Astrocyte (in vitro differentiated cells and primary cell): Measurements from ENCODE around the gene ATG9B.

ENCODE experiments used
- EZH2 ChIP-seq: IDR thresholded peaks from 2 replicates; pipeline ENCODE4 v1.6.1; 2012; ENCODE audit warnings: mild to moderate bottlenecking, low read length, inconsistent platforms; ENCODE audit not compliant: insufficient read depth
- TF ChIP-seq, protein P1 (sequence below): IDR thresholded peaks from 2 replicates; pipeline ENCODE4 v1.5.1; 2011; ENCODE audit warnings: low read depth, mild to moderate bottlenecking, inconsistent platforms, low read length, moderate library complexity; ENCODE audit not compliant: insufficient read depth

GRCh38 chr7:151039850-151040548 lies 15.7 kb upstream of the ATG9B start:
- TF ChIP-seq, protein P1, sequence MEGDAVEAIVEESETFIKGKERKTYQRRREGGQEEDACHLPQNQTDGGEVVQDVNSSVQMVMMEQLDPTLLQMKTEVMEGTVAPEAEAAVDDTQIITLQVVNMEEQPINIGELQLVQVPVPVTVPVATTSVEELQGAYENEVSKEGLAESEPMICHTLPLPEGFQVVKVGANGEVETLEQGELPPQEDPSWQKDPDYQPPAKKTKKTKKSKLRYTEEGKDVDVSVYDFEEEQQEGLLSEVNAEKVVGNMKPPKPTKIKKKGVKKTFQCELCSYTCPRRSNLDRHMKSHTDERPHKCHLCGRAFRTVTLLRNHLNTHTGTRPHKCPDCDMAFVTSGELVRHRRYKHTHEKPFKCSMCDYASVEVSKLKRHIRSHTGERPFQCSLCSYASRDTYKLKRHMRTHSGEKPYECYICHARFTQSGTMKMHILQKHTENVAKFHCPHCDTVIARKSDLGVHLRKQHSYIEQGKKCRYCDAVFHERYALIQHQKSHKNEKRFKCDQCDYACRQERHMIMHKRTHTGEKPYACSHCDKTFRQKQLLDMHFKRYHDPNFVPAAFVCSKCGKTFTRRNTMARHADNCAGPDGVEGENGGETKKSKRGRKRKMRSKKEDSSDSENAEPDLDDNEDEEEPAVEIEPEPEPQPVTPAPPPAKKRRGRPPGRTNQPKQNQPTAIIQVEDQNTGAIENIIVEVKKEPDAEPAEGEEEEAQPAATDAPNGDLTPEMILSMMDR, result no peak
- TF ChIP-seq EZH2, result no peak
